ENCODE data around the gene CHRNA3.

The CHRNA3 gene

DNA sequence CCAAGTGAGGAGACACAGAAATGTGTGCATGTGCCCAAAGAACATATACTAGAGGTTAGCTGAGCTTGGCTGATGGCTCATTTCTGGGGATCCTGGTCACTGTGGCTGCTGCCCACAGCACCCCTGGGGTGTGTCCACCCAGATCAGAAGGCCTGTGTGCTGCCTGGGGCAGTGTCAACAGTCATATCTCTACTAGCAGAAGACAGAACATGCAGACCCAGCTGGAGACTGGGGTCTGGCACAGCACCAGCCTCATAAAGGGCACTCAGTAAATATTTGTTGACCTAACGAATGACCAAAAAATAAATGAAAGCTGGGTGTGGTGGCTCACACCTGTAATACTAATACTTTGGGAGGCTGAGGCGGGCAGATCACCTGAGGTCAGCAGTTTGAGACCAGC, 16.4 kb downstream of the CHRNA3 start:
- peaks cover 0 to 25% of the 10 kb centered on the region in 2 donors for H3K27me3 ChIP-seq
- DNase-seq, result no peak
- H3K27ac ChIP-seq, result no peak overlapping the region
- H3K4me1 ChIP-seq, result no peaks in the 10 kb centered on the region
- H3K4me3 ChIP-seq, result no peak overlapping the region
- intact Hi-C loops (cut with DNase I; ENCODE audit: low total_unique reads), result no loop called here
- no peaks in the 10 kb centered on the region for H3K36me3 ChIP-seq
- TF ChIP-seq, protein P1, sequence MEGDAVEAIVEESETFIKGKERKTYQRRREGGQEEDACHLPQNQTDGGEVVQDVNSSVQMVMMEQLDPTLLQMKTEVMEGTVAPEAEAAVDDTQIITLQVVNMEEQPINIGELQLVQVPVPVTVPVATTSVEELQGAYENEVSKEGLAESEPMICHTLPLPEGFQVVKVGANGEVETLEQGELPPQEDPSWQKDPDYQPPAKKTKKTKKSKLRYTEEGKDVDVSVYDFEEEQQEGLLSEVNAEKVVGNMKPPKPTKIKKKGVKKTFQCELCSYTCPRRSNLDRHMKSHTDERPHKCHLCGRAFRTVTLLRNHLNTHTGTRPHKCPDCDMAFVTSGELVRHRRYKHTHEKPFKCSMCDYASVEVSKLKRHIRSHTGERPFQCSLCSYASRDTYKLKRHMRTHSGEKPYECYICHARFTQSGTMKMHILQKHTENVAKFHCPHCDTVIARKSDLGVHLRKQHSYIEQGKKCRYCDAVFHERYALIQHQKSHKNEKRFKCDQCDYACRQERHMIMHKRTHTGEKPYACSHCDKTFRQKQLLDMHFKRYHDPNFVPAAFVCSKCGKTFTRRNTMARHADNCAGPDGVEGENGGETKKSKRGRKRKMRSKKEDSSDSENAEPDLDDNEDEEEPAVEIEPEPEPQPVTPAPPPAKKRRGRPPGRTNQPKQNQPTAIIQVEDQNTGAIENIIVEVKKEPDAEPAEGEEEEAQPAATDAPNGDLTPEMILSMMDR (IDR thresholded peaks at IDR 0.05), result no peak
- H3K9me3 ChIP-seq, result no peaks in the 10 kb centered on the region

DNA sequence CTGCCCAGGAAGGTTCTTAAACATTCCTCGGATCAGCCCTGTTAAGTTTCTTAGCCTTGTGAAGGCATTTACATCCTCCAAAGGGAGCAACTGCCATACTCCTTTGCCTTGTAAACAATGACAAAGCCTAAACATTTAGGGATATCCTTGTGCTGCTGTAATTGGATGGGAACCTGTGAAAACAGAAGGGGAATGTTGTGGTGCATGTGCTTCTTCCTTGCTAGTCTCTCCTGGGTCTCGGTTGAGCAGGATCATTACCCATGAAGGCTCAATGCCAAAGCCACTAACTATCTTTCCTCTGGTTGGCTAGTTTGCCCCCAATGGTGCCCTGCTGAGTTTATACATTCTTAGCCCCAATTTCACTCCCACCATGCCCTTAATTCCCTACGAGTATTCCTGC, 17.3 kb downstream of the CHRNA3 start:
- intact Hi-C loops (cut with DNase I; ENCODE audit: low total_unique reads), result no loop called here
- TF ChIP-seq, protein P1 (IDR thresholded peaks at IDR 0.05), result no peak
- no peaks in the 10 kb centered on the region for H3K36me3 ChIP-seq
- no peak overlapping the region for H3K27ac ChIP-seq
- H3K4me3 ChIP-seq, result no peak overlapping the region
- H3K4me1 ChIP-seq, result no peaks in the 10 kb centered on the region
- H3K9me3 ChIP-seq, result no peaks in the 10 kb centered on the region
- DNase-seq, result no peak
- peaks cover 0 to 31% of the 10 kb centered on the region in 2 donors for H3K27me3 ChIP-seq

DNA sequence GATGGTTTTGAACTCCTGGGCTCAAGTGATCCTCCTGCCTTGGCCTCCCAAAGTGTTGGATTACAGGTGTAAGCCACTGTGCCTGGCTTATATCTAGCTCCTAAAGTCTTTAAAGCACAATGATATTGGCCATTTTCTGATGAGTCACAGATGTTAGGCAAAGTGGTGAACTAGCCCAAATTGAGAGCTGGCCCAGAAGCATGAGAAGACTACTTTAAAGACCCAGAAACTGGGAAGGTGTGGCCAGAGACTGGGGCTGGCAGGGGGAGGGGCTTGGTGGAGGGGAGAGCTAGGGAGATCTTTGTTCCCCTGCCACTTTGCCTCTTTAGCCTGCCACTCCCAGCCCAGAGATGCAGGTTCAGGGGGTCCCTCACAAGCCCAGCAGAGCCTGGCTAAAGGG, 21.6 kb downstream of the CHRNA3 start:
- Histone ChIP-seq H3K27ac (no peak overlapping the region), H3K4me1 (no peaks in the 10 kb centered on the region), H3K36me3 (no peaks in the 10 kb centered on the region), H3K9me3 (no peaks in the 10 kb centered on the region), H3K27me3 (peaks cover 0 to 24% of the 10 kb centered on the region in 2 donors), H3K4me3 (no peak overlapping the region)
- TF ChIP-seq, protein P1 (IDR thresholded peaks at IDR 0.05), result no peak
- DNase-seq, result no peak
- intact Hi-C loops (cut with DNase I; ENCODE audit: low total_unique reads), result no loop called here

DNA sequence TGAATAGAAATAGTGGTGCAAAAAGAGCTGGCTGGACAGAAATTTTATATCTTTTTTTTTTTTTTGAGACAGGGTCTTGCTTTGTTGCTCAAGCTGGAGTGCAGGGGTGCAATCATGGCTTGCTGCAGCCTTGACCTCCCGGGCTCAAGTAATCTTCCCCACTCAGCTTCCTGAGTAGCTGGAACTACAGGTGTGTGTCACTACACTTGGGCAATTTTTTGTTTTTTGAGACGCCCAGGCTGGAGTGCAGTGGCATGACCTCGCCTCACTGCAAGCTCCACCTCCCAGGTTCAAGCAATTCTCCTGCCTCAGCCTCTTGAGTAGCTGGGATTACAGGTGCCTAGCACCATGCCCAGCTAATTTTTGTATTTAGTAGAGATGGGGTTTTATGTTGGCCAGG, 22.4 kb downstream of the CHRNA3 start:
- no peaks in the 10 kb centered on the region for H3K36me3 ChIP-seq
- no peak overlapping the region for H3K27ac ChIP-seq
- no peaks in the 10 kb centered on the region for H3K9me3 ChIP-seq
- H3K4me3 ChIP-seq, result no peak overlapping the region
- no peaks in the 10 kb centered on the region for H3K4me1 ChIP-seq
- peaks cover 0 to 15% of the 10 kb centered on the region in 2 donors for H3K27me3 ChIP-seq
- TF ChIP-seq, protein P1 (IDR thresholded peaks at IDR 0.05), result no peak
- intact Hi-C loops (cut with DNase I; ENCODE audit: low total_unique reads), result no loop called here
- no peak for DNase-seq

DNA sequence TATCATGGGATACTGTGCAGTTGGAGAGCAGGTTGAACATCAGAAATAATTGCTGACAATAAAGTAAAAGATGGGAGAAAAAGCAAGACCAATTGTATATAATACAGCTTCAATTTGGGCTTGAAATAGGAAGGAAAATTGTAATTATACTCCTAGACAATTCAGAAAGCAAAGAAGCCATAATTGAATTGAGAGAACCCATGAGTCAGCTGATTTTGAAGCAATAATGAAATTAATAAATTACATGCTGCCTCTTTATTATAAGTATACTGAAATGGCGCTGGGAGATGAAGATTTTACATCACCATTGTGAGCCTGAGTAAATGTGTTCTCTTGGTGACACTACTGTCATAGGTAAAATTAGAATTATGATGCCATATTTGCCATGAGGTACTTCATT, 23.2 kb downstream of the CHRNA3 start:
- H3K27me3 ChIP-seq, result peaks cover 0 to 13% of the 10 kb centered on the region in 2 donors
- intact Hi-C loops (cut with DNase I; ENCODE audit: low total_unique reads), result no loop called here
- TF ChIP-seq, protein P1 (IDR thresholded peaks at IDR 0.05), result no peak
- no peaks in the 10 kb centered on the region for H3K9me3 ChIP-seq
- DNase-seq, result no peak
- no peak overlapping the region for H3K27ac ChIP-seq
- no peak overlapping the region for H3K4me3 ChIP-seq
- no peaks in the 10 kb centered on the region for H3K36me3 ChIP-seq
- H3K4me1 ChIP-seq, result no peaks in the 10 kb centered on the region

DNA sequence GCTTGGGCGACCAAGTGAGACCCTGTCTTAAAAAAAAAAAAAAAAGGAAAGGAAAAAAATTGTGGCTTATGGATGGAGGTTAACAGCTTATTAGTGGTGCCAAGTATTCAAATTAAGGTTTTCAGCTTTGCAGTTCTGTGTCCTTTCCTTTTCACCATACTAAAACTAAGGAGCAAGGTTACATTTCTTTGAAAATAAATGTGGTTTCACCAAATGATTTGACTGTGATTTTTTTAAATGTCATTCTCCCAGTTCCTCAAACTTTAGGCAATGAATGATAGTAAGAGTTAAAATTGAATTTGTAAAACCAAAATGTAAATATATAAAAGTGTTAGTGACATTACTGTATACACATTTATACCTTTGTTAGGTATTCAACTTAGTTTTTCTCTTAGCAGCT, 45.9 kb downstream of the CHRNA3 start:
- TF ChIP-seq, protein P1 (IDR thresholded peaks at IDR 0.05), result no peak
- no peak for DNase-seq
- Histone ChIP-seq H3K4me3 (no peak overlapping the region), H3K27me3 (peaks cover 0 to 18% of the 10 kb centered on the region in 2 donors), H3K27ac (no peak overlapping the region), H3K36me3 (no peaks in the 10 kb centered on the region), H3K4me1 (no peaks in the 10 kb centered on the region), H3K9me3 (no peaks in the 10 kb centered on the region)
- intact Hi-C loops (cut with DNase I; ENCODE audit: low total_unique reads), result no loop called here

Data from tibial artery (tissue), 4 donors.